NCI-H1092 (cell line): ENCODE results near the gene SLC9A2.

Source experiments
- DNase-seq: peaks from one replicate; lab custom pipeline; 2025; lab: John Stamatoyannopoulos, UW

SLC9A2 gene

DNA sequence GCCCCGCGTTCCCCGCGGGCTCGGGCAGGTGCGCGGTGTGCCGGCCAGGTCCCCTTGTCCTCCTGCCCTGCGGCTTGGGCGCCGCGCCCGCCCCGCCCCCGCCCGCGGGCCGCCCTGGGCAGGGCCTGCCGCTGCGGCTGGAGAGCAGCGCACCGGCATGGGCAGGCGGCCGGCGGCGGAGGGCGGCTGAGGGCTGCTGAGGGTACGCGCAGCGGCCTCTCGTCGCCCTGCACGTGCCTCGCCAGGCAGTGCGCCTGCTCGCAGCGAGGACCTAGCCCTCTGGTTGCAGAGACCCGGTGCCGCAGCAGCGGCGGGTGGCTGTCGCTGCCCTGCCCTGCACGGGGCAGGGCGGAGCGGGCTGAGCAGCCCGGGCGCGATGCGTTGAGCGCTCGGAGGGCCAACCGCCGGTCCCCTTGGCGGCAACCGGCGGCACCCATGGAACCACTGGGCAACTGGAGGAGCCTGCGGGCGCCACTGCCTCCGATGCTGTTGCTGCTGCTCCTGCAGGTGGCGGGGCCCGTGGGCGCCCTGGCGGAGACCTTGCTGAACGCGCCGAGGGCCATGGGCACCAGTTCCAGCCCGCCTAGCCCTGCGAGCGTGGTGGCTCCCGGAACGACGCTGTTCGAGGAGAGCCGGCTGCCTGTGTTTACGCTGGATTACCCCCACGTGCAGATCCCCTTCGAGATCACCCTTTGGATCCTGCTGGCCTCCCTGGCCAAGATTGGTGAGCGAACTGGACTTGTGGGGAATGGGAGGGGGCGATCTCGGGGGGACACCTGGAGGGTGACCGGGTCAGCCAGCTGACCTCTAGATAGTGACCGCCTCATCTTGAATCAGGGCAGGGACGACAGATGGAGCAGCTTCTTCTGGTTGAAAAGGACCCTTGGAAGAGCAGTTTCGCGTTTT lies at the start of gene SLC9A2:
Gene SLC9A2, plus strand, starts transcription at position 140 of the 906 bp plus-strand sequence. Its CDS starts 296 bp downstream, at position 436.
- DNase-seq = no peak

- no peak for DNase-seq
Measured at GRCh38 chr2:102575888-102576287, 43.5 kb upstream of the SLC9A2 start.

DNA sequence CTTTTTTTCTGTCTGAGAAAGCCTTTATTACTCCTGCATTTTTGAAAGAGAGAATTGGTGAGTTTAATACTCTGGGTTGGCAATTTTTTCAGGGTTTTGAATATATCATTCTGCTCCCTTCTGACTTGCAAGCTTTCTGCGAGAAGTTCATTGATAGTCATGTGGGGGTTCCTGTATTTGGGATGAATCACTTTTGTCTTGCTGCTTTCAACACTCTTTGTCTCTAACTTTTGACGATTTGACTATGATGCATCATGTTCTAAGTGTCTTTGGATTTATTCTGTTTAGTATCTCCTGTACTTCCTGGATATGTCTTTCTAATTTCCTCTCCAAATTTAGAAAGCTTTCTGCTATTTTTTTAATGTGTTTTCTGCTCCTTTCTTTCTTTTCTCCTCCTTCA lies 41.0 kb upstream of the SLC9A2 start:
- no peak for DNase-seq

- DNase-seq = no peak
Measured at GRCh38 chr2:102581911-102582310, 37.4 kb upstream of the SLC9A2 start.

- no peak for DNase-seq
Measured at GRCh38 chr2:102582845-102583244, 36.5 kb upstream of the SLC9A2 start.

- DNase-seq = no peak
Measured at GRCh38 chr2:102585847-102586404, 33.4 kb upstream of the SLC9A2 start.

GRCh38 chr2:102588213-102588939 lies 31.0 kb upstream of the SLC9A2 start:
- DNase-seq = no peak

DNA sequence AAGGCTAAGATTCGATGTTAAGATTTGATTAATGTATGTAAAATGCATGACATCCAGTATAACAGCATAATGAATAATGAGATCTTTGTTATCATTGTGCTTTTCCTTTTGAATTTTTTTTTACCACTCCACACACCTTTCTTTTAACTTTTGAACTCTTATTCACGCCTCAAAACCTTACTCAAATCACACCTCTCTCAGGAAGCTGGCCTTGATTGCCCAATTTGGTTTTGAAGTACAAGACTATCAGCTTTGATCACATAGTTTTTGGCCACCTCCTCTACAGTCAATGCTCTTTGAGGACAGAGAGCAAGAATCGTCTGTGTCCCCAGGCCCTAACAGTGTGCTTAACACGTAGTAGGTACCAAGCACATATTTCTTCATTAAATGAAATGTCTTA lies 29.9 kb upstream of the SLC9A2 start:
- no peak for DNase-seq

DNA sequence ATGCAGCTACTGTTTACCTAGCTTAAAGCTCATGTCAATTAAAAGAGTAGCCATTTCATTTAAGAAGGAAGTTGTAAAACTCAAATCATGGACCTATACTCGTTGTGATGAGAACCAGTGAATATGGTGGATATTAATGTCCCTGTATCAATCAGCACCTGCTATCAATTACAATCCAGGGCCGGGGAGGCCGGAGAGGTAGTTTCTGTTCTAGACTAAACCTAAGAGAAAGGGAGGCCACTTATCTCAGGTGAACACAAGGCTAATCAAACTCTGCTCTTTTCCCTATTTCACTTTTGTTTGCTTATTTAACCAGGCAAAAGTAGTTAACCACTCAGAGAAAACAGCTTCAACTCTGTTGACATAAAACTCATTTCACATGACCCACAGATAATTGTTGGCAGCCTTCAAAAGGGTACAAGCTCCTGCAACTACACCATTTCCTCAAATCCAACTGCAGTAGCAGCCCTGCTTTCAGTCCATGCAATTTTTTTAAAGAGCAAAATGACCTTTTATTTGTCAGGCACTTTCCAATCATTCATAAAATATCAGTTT lies 27.8 kb upstream of the SLC9A2 start:
- DNase-seq = no peak

DNA sequence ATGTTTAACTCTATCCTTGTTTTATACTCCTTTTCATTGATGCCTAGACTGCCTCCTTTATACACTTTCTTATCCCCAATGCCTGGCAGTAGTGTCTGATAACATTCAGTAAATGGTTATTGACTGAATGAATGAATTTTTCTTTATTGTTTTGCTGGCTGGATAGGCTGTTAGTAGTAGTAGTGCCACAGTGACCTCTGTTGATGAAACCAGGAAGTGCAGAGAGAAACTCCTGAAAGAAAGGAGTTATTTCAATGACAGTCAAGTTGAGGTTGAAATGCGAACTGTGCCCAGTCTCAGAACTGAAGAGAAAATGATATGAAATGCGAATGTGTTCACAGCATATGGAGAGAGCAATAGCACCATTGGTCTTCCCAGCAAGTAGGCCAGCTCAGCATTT lies 26.8 kb upstream of the SLC9A2 start:
- DNase-seq = no peak

GRCh38 chr2:102593516-102593915 lies 25.8 kb upstream of the SLC9A2 start:
- no peak for DNase-seq

- DNase-seq = no peak
Measured at GRCh38 chr2:102594445-102595016, 24.8 kb upstream of the SLC9A2 start.

GRCh38 chr2:102597788-102598187 lies 21.6 kb upstream of the SLC9A2 start:
- no peak for DNase-seq

GRCh38 chr2:102599486-102599885 lies 19.9 kb upstream of the SLC9A2 start:
- no peak for DNase-seq

DNA sequence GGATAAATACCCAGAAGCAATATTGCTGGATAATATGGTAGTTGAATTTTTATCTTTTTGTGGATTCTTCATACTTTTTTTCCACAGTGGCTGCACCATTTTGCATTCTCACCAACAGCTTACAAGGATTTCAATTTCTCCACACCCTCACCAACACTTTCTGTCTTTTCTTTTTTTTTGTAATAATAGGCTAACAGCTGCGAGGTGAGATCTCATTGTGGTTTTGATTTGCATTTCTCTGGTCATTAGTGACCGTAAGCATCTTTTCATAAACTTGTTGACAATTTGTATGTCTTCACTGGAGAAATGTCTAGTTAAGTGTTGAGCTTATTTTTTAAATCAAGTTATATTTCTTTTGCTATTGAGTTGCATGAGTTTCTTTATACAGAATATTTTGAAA lies 17.6 kb upstream of the SLC9A2 start:
- no peak for DNase-seq

DNA sequence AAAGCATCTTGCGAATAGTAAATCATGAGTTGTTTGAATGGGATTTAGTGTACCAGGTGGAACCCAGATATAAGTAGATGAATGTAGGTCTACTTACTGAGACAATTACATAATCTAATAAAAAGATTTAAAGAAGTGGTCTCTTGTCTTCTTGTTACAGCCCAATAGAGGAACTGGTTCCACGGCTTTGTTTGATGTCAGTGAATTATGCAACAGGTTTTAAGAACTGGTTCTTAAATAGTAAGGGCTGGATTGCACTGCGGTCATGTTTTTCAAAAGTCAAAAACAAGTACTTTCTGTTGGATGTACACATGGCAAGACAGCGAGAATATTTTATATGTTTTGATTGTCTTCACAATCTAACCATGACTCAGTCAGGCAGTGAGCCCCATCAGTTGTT lies 15.4 kb upstream of the SLC9A2 start:
- DNase-seq = no peak

- DNase-seq = no peak
Measured at GRCh38 chr2:102604769-102605168, 14.6 kb upstream of the SLC9A2 start.

DNA sequence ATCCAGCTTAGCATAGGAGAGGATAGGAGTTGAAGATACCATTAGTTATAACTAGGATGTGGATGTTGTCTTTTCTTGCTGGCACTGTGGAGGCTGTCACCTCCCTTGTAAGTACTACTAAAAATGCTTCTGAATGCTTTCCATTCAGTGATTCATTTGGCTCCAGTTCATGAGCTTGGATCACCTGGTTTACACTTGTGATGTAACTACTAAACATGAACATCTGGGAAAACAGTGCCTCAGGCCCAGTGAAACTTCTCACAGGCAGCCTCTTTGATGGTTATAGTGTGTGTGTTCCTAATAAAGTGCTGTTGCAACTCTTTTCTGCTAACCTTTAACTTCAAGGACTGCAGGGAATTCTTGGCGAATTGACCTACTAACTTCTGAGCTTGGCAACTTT lies 13.0 kb upstream of the SLC9A2 start:
- DNase-seq = no peak

- no peak for DNase-seq
Measured at GRCh38 chr2:102615620-102616436, 3.5 kb upstream of the SLC9A2 start.

- no peak for DNase-seq
Measured at GRCh38 chr2:102618452-102619413, 620 bp upstream of the SLC9A2 start.
